Panc1 (cell line): ENCODE results near the gene CASP2. TPM values are rescaled to one million over a fixed set of nuclear protein-coding genes. Genes with fewer than 3 reads are reported as not detected.

ENCODE experiments used
- ATAC-seq: fragments of 200-7000 bp; cut with Tn5 transposase; 2 replicates; pipeline ENCODE4 v1.9.1; 2020; ENCODE audit warnings: mild to moderate bottlenecking, moderate library complexity
- BruUV-seq: library from RNA; stranded (reverse); fragments of 400-500 nt; replicated peaks from 2 replicates; lab custom pipeline; 2021; lab: Mats Ljungman, UMichigan
- CTCF ChIA-PET: fragments of 300-600 bp; sonication (Branson Sonifier 250); formaldehyde crosslinking; loops from one replicate; lab custom pipeline; 2022; ENCODE audit warnings: antibody characterized with exemption; lab: Charles Lee
- POLR2A ChIA-PET: fragments of 300-600 bp; sonication (Branson Sonifier 250); formaldehyde crosslinking; loops from one replicate; lab custom pipeline; 2022; ENCODE audit warnings: antibody characterized with exemption; lab: Charles Lee
- DNase-seq: peaks from one replicate; pipeline ENCODE4 v3.0.0-alpha.2; 2010; ENCODE audit warnings: low read depth, low spot score
- H3K27ac ChIP-seq: 2 replicates; pipeline ENCODE4 v1.5.1; 2011; ENCODE audit warnings: mild to moderate bottlenecking, low read length, inconsistent platforms
- H3K27me3 ChIP-seq: fragments of 200-500 bp; sonication (Bioruptor generic); 2 replicates; pipeline ENCODE4 v1.6.0; 2014; ENCODE audit warnings: low read length, inconsistent platforms; ENCODE audit not compliant: control insufficient read depth, insufficient read depth
- H3K36me3 ChIP-seq: fragments of 200-500 bp; sonication (Bioruptor generic); 2 replicates; pipeline ENCODE4 v1.5.1; 2014; ENCODE audit warnings: inconsistent platforms, mild to moderate bottlenecking, low read length, moderate library complexity; ENCODE audit not compliant: control insufficient read depth, insufficient read depth
- H3K4me1 ChIP-seq: 2 replicates; pipeline ENCODE4 v1.5.1; 2011; ENCODE audit warnings: inconsistent platforms, mild to moderate bottlenecking, low read length, moderate library complexity; ENCODE audit not compliant: control insufficient read depth, insufficient read depth
- H3K4me3 ChIP-seq, 2 experiments: 2 replicates each; pipeline ENCODE4 v1.5.1; 2011 to 2012; ENCODE audit warnings: low read depth in 2 of 2, low read length in 2 of 2, mild to moderate bottlenecking in 2 of 2, inconsistent platforms in 1 of 2, moderate library complexity in 1 of 2
- H3K9me3 ChIP-seq: fragments of 200-500 bp; sonication (Bioruptor generic); 2 replicates; pipeline ENCODE4 v1.5.1; 2014; ENCODE audit warnings: low read depth, mild to moderate bottlenecking, inconsistent platforms, low read length, moderate library complexity; ENCODE audit not compliant: control insufficient read depth, insufficient read depth
- POLR2AphosphoS5 ChIP-seq: IDR thresholded peaks from 2 replicates; pipeline ENCODE4 v1.6.1; 2012; ENCODE audit warnings: mild to moderate bottlenecking, low read depth, low read length, moderate library complexity
- SIN3A ChIP-seq: IDR thresholded peaks from 2 replicates; pipeline ENCODE4 v1.6.1; 2012; ENCODE audit warnings: low read depth, mild to moderate bottlenecking, low read length, moderate library complexity, borderline replicate concordance; ENCODE audit not compliant: insufficient read depth
- TCF7L2 ChIP-seq: IDR thresholded peaks from 2 replicates; pipeline ENCODE4 v1.6.1; 2011; ENCODE audit warnings: mild to moderate bottlenecking, low read depth, low read length, inconsistent platforms
- in situ Hi-C: cut with HindIII; loops from 2 replicates; pipeline ENCODE4 v1.10.0; 2016; ENCODE audit warnings: low sequenced_read_pairs, low pct_unique_long_range_greater_than_20kb
- intact Hi-C: fragments of 100-400 bp; cut with micrococcal nuclease; formaldehyde crosslinking; loops from one replicate; pipeline ENCODE4 v1.10.0; 2022; ENCODE audit not compliant: unreplicated experiment
- total RNA-seq: library from RNA; stranded (reverse); gene quantifications from one replicate; pipeline ENCODE4 v1.2.1, GENCODE V29; 2021; ENCODE audit not compliant: unreplicated experiment
- TF ChIP-seq, protein P1 (sequence below), 2 experiments: IDR thresholded peaks; 2 replicates each; pipeline ENCODE4 v1.6.1; 2011 to 2012; ENCODE audit warnings: low read depth in 2 of 2, control low read depth in 1 of 2, low read length in 1 of 2, mild to moderate bottlenecking in 1 of 2, moderate library complexity in 1 of 2; ENCODE audit not compliant: insufficient read depth in 1 of 2
- TF ChIP-seq, protein P2 (sequence below): fragments of 450-650 bp; IDR thresholded peaks from 2 replicates; pipeline ENCODE4 v1.5.1; 2017; ENCODE audit warnings: mild to moderate bottlenecking

CASP2 gene
- total RNA-seq, 1 experiment from 2014 or later = 47.4 TPM

DNA sequence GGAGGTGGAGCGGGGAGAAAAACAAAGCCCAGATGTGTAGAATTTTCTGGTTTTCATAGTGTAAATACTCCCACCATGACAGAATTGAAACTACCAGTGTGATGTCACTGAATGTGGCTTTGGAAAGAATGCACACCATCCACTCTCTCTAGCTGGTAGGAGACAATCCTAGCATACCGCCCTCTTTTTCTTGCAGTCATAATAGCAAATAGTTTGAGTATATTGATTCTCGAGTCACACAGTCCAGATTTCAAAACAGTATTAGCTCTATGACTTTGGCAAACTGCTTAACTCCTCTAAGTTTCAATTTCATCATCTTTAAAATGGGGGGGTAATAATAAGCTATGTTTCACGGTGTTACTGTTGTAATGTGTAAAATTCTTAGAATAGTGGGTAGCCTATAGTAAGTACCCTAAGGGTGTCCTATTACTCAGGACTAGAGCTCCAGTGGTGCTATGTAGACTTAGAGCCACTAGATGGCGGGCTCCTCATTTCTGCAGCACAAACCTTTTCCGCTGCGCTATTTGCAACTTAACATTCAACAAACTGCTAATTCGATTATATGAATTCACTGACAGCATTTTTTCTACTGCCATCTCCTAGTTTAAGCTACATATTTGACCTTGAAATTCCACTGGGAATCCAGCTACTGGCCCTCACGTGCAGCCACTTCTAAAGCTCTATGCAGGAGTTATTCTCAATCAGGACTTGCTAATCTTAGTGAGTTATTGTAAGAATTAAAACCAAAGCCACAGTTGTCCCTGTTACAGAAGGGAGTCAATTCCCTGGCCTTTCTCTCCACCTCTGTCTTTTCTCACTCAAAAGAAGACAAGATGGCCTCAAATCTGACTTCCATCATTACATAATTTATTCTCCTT is 47.6 kb upstream of the CASP2 start:
- no peak overlapping the region for H3K27ac ChIP-seq
- ATAC-seq (peak; percentile 96), DNase-seq (no peak)
- intact Hi-C loops = loop anchor here (1.0 to 2.0 kb wide), 2 partner anchors 64 to 176 kb away; no protein-coding TSS in a partner anchor
- ChIA-PET CTCF (interaction anchor here (0.5 to 1.4 kb wide), 10 partner anchors 9 to 911 kb away, joined by 3 to 11 read pairs (median 3); no protein-coding TSS in a partner anchor), POLR2A (no interaction called here)
- TF ChIP-seq, protein P1, sequence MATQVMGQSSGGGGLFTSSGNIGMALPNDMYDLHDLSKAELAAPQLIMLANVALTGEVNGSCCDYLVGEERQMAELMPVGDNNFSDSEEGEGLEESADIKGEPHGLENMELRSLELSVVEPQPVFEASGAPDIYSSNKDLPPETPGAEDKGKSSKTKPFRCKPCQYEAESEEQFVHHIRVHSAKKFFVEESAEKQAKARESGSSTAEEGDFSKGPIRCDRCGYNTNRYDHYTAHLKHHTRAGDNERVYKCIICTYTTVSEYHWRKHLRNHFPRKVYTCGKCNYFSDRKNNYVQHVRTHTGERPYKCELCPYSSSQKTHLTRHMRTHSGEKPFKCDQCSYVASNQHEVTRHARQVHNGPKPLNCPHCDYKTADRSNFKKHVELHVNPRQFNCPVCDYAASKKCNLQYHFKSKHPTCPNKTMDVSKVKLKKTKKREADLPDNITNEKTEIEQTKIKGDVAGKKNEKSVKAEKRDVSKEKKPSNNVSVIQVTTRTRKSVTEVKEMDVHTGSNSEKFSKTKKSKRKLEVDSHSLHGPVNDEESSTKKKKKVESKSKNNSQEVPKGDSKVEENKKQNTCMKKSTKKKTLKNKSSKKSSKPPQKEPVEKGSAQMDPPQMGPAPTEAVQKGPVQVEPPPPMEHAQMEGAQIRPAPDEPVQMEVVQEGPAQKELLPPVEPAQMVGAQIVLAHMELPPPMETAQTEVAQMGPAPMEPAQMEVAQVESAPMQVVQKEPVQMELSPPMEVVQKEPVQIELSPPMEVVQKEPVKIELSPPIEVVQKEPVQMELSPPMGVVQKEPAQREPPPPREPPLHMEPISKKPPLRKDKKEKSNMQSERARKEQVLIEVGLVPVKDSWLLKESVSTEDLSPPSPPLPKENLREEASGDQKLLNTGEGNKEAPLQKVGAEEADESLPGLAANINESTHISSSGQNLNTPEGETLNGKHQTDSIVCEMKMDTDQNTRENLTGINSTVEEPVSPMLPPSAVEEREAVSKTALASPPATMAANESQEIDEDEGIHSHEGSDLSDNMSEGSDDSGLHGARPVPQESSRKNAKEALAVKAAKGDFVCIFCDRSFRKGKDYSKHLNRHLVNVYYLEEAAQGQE (IDR thresholded peaks at IDR 0.05; ENCODE audit: insufficient read depth in 1 of 2, low read depth in 2 of 2, low read length in 1 of 2) = no peak
- TF ChIP-seq, protein P2, sequence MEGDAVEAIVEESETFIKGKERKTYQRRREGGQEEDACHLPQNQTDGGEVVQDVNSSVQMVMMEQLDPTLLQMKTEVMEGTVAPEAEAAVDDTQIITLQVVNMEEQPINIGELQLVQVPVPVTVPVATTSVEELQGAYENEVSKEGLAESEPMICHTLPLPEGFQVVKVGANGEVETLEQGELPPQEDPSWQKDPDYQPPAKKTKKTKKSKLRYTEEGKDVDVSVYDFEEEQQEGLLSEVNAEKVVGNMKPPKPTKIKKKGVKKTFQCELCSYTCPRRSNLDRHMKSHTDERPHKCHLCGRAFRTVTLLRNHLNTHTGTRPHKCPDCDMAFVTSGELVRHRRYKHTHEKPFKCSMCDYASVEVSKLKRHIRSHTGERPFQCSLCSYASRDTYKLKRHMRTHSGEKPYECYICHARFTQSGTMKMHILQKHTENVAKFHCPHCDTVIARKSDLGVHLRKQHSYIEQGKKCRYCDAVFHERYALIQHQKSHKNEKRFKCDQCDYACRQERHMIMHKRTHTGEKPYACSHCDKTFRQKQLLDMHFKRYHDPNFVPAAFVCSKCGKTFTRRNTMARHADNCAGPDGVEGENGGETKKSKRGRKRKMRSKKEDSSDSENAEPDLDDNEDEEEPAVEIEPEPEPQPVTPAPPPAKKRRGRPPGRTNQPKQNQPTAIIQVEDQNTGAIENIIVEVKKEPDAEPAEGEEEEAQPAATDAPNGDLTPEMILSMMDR = peak; percentile 89
- BruUV-seq = no TSS peak
- H3K27me3 ChIP-seq = peaks cover 6% of the 10 kb centered on the region; the same call in 1 of the 2 replicates
- no peak overlapping the region for H3K4me3 ChIP-seq
- H3K36me3 ChIP-seq = no peaks in the 10 kb centered on the region
- in situ Hi-C loops = no loop called here
- H3K4me1 ChIP-seq = no peaks in the 10 kb centered on the region
- no peaks in the 10 kb centered on the region for H3K9me3 ChIP-seq

DNA sequence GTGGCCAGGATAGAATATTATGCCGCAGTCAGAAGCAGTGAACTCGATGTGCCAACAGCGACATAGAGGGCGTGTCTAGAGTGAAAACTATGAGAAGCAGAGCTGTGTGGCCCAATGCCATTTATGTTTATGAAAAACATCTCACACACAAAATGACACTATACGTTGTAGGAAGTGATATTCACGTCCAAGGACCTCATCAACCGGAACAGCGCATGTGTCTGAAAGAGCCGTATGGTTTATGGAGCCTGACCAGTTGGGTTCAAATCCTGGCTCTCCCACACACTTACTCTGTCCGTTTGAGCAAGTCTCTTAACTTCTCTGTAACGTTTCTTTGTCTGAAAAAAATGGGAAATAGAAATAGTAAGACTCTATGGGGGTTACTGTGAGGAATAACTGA is 45.8 kb upstream of the CASP2 start:
- TF ChIP-seq, protein P1 (IDR thresholded peaks at IDR 0.05; ENCODE audit: insufficient read depth in 1 of 2, low read depth in 2 of 2, low read length in 1 of 2) = no peak
- TF ChIP-seq SIN3A (no peak), POLR2AphosphoS5 (no peak), TCF7L2 (no peak)
- TF ChIP-seq, protein P2 = no peak
- Histone ChIP-seq H3K4me3 (no peak overlapping the region), H3K36me3 (no peaks in the 10 kb centered on the region), H3K27me3 (peaks cover 6% of the 10 kb centered on the region; the same call in 1 of the 2 replicates), H3K9me3 (no peaks in the 10 kb centered on the region), H3K27ac (no peak overlapping the region), H3K4me1 (no peaks in the 10 kb centered on the region)
- intact Hi-C loops = no loop called here
- ChIA-PET CTCF (no interaction called here), POLR2A (no interaction called here)
- in situ Hi-C loops = no loop called here
- ATAC-seq = no peak
- BruUV-seq = no TSS peak
- no peak for DNase-seq
